Measurements from ENCODE around the gene SH2D3C. TPM values are rescaled to one million over a fixed set of nuclear protein-coding genes. Genes with fewer than 3 reads are reported as not detected.

SH2D3C gene
- polyA plus RNA-seq, 2 of the 4 experiments (the other 2 are of a cell fraction) = 0.06 TPM

- TF ChIP-seq, protein P1, sequence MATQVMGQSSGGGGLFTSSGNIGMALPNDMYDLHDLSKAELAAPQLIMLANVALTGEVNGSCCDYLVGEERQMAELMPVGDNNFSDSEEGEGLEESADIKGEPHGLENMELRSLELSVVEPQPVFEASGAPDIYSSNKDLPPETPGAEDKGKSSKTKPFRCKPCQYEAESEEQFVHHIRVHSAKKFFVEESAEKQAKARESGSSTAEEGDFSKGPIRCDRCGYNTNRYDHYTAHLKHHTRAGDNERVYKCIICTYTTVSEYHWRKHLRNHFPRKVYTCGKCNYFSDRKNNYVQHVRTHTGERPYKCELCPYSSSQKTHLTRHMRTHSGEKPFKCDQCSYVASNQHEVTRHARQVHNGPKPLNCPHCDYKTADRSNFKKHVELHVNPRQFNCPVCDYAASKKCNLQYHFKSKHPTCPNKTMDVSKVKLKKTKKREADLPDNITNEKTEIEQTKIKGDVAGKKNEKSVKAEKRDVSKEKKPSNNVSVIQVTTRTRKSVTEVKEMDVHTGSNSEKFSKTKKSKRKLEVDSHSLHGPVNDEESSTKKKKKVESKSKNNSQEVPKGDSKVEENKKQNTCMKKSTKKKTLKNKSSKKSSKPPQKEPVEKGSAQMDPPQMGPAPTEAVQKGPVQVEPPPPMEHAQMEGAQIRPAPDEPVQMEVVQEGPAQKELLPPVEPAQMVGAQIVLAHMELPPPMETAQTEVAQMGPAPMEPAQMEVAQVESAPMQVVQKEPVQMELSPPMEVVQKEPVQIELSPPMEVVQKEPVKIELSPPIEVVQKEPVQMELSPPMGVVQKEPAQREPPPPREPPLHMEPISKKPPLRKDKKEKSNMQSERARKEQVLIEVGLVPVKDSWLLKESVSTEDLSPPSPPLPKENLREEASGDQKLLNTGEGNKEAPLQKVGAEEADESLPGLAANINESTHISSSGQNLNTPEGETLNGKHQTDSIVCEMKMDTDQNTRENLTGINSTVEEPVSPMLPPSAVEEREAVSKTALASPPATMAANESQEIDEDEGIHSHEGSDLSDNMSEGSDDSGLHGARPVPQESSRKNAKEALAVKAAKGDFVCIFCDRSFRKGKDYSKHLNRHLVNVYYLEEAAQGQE (IDR thresholded peaks at IDR 0.05) = no peak
- TF ChIP-seq ZSCAN20 (CRISPR knock-in tag; IDR thresholded peaks at IDR 0.05) = no peak
- TF ChIP-seq CEBPB (IDR thresholded peaks at IDR 0.05) = no peak
- TF ChIP-seq CHD2 (IDR thresholded peaks at IDR 0.05; ENCODE audit: low read length, partially characterized antibody) = no peak
- no peak for TF ChIP-seq FOSL2 (IDR thresholded peaks at IDR 0.05)
- TF ChIP-seq FOSL2 (CRISPR knock-in tag; IDR thresholded peaks at IDR 0.05) = no peak
These were observed 39.5 kb upstream of the SH2D3C start (continued) for GRCh38 chr9:127817881-127818434.

DNA sequence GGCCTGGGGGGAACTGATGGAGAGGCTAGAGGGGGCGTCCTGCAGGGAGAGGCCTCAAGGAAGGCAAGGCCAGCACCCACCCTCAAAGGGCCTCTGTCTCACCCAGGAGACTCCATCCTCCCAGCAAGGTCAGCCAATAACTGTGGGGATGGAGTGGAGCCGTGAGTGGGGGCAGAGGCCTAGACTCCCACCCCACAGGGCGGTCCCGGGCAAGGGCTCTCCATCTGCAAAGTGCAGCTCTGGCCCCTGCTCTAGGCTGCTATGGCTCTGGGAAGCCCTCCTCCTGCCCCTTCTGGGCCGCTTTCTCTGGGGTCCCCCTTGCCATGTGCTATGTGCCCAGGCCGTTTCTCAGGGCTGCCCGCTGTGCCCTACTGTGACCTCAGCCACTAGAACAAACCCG is 38.3 kb upstream of the SH2D3C start:
- ATAC-seq (peak; percentile 2 to 13; a peak in 3 of 6 replicates), FAIRE-seq (no peak), DNase-seq (ENCODE audit: low read depth in 1 of 2, low spot score in 1 of 2) (no peak)
- no peak overlapping the region for H3K4me3 ChIP-seq
- CTCF ChIA-PET = interaction anchor here (1.0 to 3.2 kb wide), 5 partner anchors 10 to 53 kb away, joined by 3 to 22 read pairs (median 6); no protein-coding TSS in a partner anchor
- POLR2A ChIA-PET = no interaction called here
- no peak overlapping the region for H3K4me2 ChIP-seq
- H3K9me3 ChIP-seq = no peaks in the 10 kb centered on the region
- no peak for TF ChIP-seq HDAC2 (IDR thresholded peaks at IDR 0.05)
- TF ChIP-seq, protein P2, sequence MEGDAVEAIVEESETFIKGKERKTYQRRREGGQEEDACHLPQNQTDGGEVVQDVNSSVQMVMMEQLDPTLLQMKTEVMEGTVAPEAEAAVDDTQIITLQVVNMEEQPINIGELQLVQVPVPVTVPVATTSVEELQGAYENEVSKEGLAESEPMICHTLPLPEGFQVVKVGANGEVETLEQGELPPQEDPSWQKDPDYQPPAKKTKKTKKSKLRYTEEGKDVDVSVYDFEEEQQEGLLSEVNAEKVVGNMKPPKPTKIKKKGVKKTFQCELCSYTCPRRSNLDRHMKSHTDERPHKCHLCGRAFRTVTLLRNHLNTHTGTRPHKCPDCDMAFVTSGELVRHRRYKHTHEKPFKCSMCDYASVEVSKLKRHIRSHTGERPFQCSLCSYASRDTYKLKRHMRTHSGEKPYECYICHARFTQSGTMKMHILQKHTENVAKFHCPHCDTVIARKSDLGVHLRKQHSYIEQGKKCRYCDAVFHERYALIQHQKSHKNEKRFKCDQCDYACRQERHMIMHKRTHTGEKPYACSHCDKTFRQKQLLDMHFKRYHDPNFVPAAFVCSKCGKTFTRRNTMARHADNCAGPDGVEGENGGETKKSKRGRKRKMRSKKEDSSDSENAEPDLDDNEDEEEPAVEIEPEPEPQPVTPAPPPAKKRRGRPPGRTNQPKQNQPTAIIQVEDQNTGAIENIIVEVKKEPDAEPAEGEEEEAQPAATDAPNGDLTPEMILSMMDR (IDR thresholded peaks at IDR 0.05) = no peak
- no peak for TF ChIP-seq CBX2 (IDR thresholded peaks at IDR 0.05; ENCODE audit: borderline replicate concordance, low read depth)
- TF ChIP-seq KDM1A (IDR thresholded peaks at IDR 0.05; ENCODE audit: low read depth) = no peak
- TF ChIP-seq MAZ (IDR thresholded peaks at IDR 0.05; ENCODE audit: borderline replicate concordance, low read depth, low read length) = no peak
- TF ChIP-seq ZFP36 (IDR thresholded peaks at IDR 0.05; ENCODE audit: borderline replicate concordance, partially characterized antibody) = no peak
- TF ChIP-seq EHF (CRISPR knock-in tag; IDR thresholded peaks at IDR 0.05) = no peak
- no peak for TF ChIP-seq POLR2AphosphoS2 (conservative IDR thresholded peaks at IDR 0.05; ENCODE audit: low read length)
- no peak for TF ChIP-seq RARB (CRISPR knock-in tag; IDR thresholded peaks at IDR 0.05)
- TF ChIP-seq SMC3 (IDR thresholded peaks at IDR 0.05) = no peak
- no peak for TF ChIP-seq ZNF302 (CRISPR knock-in tag; IDR thresholded peaks at IDR 0.05)
- no peak for TF ChIP-seq FOSL2 (IDR thresholded peaks at IDR 0.05)
- TF ChIP-seq FOSL2 (CRISPR knock-in tag; IDR thresholded peaks at IDR 0.05) = no peak
- TF ChIP-seq, protein P3, sequence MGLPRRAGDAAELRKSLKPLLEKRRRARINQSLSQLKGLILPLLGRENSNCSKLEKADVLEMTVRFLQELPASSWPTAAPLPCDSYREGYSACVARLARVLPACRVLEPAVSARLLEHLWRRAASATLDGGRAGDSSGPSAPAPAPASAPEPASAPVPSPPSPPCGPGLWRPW (IDR thresholded peaks at IDR 0.05) = no peak
- TF ChIP-seq MAFK (IDR thresholded peaks at IDR 0.05; ENCODE audit: partially characterized antibody) = no peak
- no peak for TF ChIP-seq HOXA7 (CRISPR knock-in tag; IDR thresholded peaks at IDR 0.05)
- 97% methylated on average over 5 of the region's 8 CpGs for WGBS (ENCODE audit: missing lambda C conversion rate)
- no peaks in the 10 kb centered on the region for H3K4me1 ChIP-seq
- no peak overlapping the region for H3K27ac ChIP-seq

- H3K27ac ChIP-seq = no peak overlapping the region
- POLR2A ChIA-PET = no interaction called here
- WGBS (ENCODE audit: missing lambda C conversion rate) = 74% methylated on average over 3 of the region's 3 CpGs
- H3K9me3 ChIP-seq = no peaks in the 10 kb centered on the region
- CTCF ChIA-PET = interaction anchor here (2.1 to 2.3 kb wide), 2 partner anchors 10 to 53 kb away, joined by 6 to 17 read pairs; no protein-coding TSS in a partner anchor
- no peak overlapping the region for H3K4me3 ChIP-seq
- ATAC-seq (peak; percentile 12 to 22; a peak in 3 of 6 replicates), FAIRE-seq (no peak), DNase-seq (ENCODE audit: low read depth in 1 of 2, low spot score in 1 of 2) (no peak)
- TF ChIP-seq RNF2 (IDR thresholded peaks at IDR 0.05; ENCODE audit: borderline replicate concordance, low read depth) (no peak), RCOR1 (IDR thresholded peaks at IDR 0.05; ENCODE audit: low read depth, low read length) (no peak), HEYL (CRISPR knock-in tag; IDR thresholded peaks at IDR 0.05) (no peak), CHD4 (IDR thresholded peaks at IDR 0.05; ENCODE audit: borderline replicate concordance) (no peak), PBX3 (IDR thresholded peaks at IDR 0.05) (no peak), JUNB (IDR thresholded peaks at IDR 0.05) (no peak)
- no peaks in the 10 kb centered on the region for H3K4me1 ChIP-seq
- no peak overlapping the region for H3K4me2 ChIP-seq
These were observed 37.9 kb upstream of the SH2D3C start for GRCh38 chr9:127816362-127816725.

Measured in A549 (cell line).